Mesendoderm (in vitro differentiated cells): ENCODE data around the gene CLCA1.

ENCODE experiments used
- DNase-seq: peaks from one replicate; pipeline ENCODE4 v3.0.0; 2013
- H2AK5ac ChIP-seq: 2 replicates; pipeline ENCODE4 v1.6.1; 2013; ENCODE audit warnings: low read length, inconsistent platforms
- H2BK120ac ChIP-seq: 2 replicates; pipeline ENCODE4 v1.6.1; 2013; ENCODE audit warnings: low read depth, mild to moderate bottlenecking, low read length, moderate library complexity, mixed read lengths
- H2BK15ac ChIP-seq: replicated peaks from 2 replicates; pipeline ENCODE4 v1.6.1; 2013; ENCODE audit warnings: low read depth, mild to moderate bottlenecking, moderate library complexity
- H2BK5ac ChIP-seq: 2 replicates; pipeline ENCODE4 v1.6.1; 2013; ENCODE audit warnings: low read length, inconsistent platforms
- H3K18ac ChIP-seq: 2 replicates; pipeline ENCODE4 v1.6.1; 2013; ENCODE audit warnings: mild to moderate bottlenecking, low read length, mixed read lengths
- H3K23ac ChIP-seq: one replicate; pipeline ENCODE4 v1.6.1; 2013; ENCODE audit warnings: low read length
- H3K27ac ChIP-seq: 2 replicates; pipeline ENCODE4 v1.5.1; 2013; ENCODE audit warnings: low read depth, mild to moderate bottlenecking, inconsistent platforms, low read length, moderate library complexity
- H3K27me3 ChIP-seq: 2 replicates; pipeline ENCODE4 v1.6.1; 2013; ENCODE audit warnings: low read length, control low read depth, mild to moderate bottlenecking, inconsistent platforms; ENCODE audit not compliant: insufficient read depth, poor library complexity
- H3K36me3 ChIP-seq: 2 replicates; pipeline ENCODE4 v1.6.1; 2013; ENCODE audit warnings: low read length, inconsistent platforms; ENCODE audit not compliant: control insufficient read depth, insufficient read depth
- H3K4ac ChIP-seq: one replicate; pipeline ENCODE4 v1.6.1; 2013; ENCODE audit warnings: low read depth, mild to moderate bottlenecking, low read length, moderate library complexity
- H3K4me1 ChIP-seq: 2 replicates; pipeline ENCODE4 v1.6.1; 2013; ENCODE audit warnings: low read depth, low read length, inconsistent platforms; ENCODE audit not compliant: control insufficient read depth
- H3K4me2 ChIP-seq: 2 replicates; pipeline ENCODE4 v1.6.1; 2013; ENCODE audit warnings: low read length
- H3K4me3 ChIP-seq: 2 replicates; pipeline ENCODE4 v1.5.1; 2013; ENCODE audit warnings: mild to moderate bottlenecking, low read length
- H3K56ac ChIP-seq: one replicate; pipeline ENCODE4 v1.6.1; 2013; ENCODE audit warnings: low read length
- H3K79me1 ChIP-seq: 2 replicates; pipeline ENCODE4 v1.6.1; 2013; ENCODE audit warnings: low read length, inconsistent platforms
- H3K79me2 ChIP-seq: 2 replicates; pipeline ENCODE4 v1.6.1; 2013; ENCODE audit warnings: mild to moderate bottlenecking, low read length; ENCODE audit not compliant: control insufficient read depth, insufficient read depth
- H3K9ac ChIP-seq: 2 replicates; pipeline ENCODE4 v1.6.1; 2013; ENCODE audit warnings: low read length, inconsistent platforms
- H4K5ac ChIP-seq: one replicate; pipeline ENCODE4 v1.6.1; 2013; ENCODE audit warnings: low read length
- H4K8ac ChIP-seq: one replicate; pipeline ENCODE4 v1.6.1; 2013; ENCODE audit warnings: low read depth, mild to moderate bottlenecking, control low read depth, low read length, moderate library complexity
- WGBS: extraction: QIAGEN DNeasy Blood & Tissue Kit; methylation state at CpG from one replicate; pipeline ENCODE4 v1.1.7; 2013; ENCODE audit warnings: low lambda C conversion rate, missing lambda C conversion rate; ENCODE audit not compliant: insufficient coverage; ENCODE audit errors: extremely low coverage; 5-methylcytosine and 5-hydroxymethylcytosine counted together

Gene CLCA1

DNA sequence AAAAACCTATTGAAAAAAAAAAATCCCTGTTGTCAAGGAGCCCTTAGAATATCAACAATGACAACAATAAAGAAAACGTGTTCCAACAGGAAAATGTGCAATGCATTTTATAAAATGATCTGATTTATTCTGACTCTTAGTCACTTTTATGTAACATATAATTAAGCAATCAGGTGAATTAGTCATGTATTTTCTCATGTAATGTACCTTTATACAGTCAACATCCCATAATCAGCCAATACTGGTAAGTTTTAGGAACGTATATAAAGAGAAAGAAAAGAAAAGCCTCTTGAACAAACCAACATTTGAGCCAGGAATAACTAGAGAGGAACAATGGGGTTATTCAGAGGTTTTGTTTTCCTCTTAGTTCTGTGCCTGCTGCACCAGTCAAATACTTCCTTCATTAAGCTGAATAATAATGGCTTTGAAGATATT, 78.1 kb downstream of the CLCA1 start, which contains the start of gene CLCA4:
TSS of gene CLCA4 (plus strand) at position 292 of the 435 bp plus-strand sequence. CDS start at position 334, 42 bp downstream.
- H3K9ac ChIP-seq, result no peak within 1 kb of the TSS
- no peaks in the 10 kb centered on the region for H3K79me2 ChIP-seq
- no peak within 1 kb of the TSS for H3K27ac ChIP-seq
- H2BK5ac ChIP-seq, result no peak within 1 kb of the TSS
- H3K4ac ChIP-seq, result no peak within 1 kb of the TSS
- no peak within 1 kb of the TSS for H3K18ac ChIP-seq
- H3K4me2 ChIP-seq, result no peak within 1 kb of the TSS
- no peak for DNase-seq
- H3K79me1 ChIP-seq, result no peaks in the 10 kb centered on the region
- no CpG with 5 or more reads among the region's 2 CpGs for WGBS
- H4K5ac ChIP-seq, result no peak within 1 kb of the TSS
- H2BK120ac ChIP-seq, result no peak within 1 kb of the TSS
- H3K56ac ChIP-seq, result no peak within 1 kb of the TSS
- no peak within 1 kb of the TSS for H3K23ac ChIP-seq
- H2AK5ac ChIP-seq, result no peak within 1 kb of the TSS
- H4K8ac ChIP-seq, result no peak within 1 kb of the TSS
- no peaks in the 10 kb centered on the region for H3K27me3 ChIP-seq
- no peaks in the 10 kb centered on the region for H3K4me1 ChIP-seq
- H3K4me3 ChIP-seq, result no peak within 1 kb of the TSS
- H2BK15ac ChIP-seq, result no peak within 1 kb of the TSS
- H3K36me3 ChIP-seq, result no peaks in the 10 kb centered on the region

DNA sequence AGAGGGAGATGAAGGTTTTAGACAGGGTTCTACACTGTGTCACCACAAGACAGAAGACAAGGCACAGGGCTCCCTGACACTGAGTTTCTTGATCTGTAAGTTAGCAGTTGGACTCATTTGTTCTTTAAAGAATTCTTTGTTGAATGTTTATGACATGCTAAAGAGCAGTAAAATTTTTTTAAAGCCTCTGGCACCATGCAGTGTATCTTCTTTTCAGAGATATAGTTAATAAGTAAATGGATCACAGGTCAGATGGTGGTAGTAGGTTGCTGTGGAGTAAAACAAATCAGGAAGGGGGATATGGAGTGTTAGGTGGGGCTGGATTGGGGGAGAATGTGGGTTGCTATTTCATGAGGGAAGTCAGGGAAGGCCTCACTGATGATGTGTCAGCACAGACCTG, 80.1 kb downstream of the CLCA1 start:
- H3K4me1 ChIP-seq, result no peaks in the 10 kb centered on the region
- DNase-seq, result no peak
- no peak overlapping the region for H3K4ac ChIP-seq
- no peak overlapping the region for H2BK15ac ChIP-seq
- no peaks in the 10 kb centered on the region for H3K79me2 ChIP-seq
- no peak overlapping the region for H2BK120ac ChIP-seq
- H4K5ac ChIP-seq, result no peak overlapping the region
- H3K4me3 ChIP-seq, result no peak overlapping the region
- H3K27me3 ChIP-seq, result no peaks in the 10 kb centered on the region
- H2AK5ac ChIP-seq, result no peak overlapping the region
- H3K79me1 ChIP-seq, result no peaks in the 10 kb centered on the region
- no peak overlapping the region for H4K8ac ChIP-seq
- H2BK5ac ChIP-seq, result no peak overlapping the region
- no peak overlapping the region for H3K27ac ChIP-seq
- no peak overlapping the region for H3K9ac ChIP-seq
- no peak overlapping the region for H3K4me2 ChIP-seq
- no peak overlapping the region for H3K56ac ChIP-seq
- no peak overlapping the region for H3K23ac ChIP-seq
- H3K18ac ChIP-seq, result no peak overlapping the region
- H3K36me3 ChIP-seq, result no peaks in the 10 kb centered on the region
